Ovary (tissue), 9 donors: Measurements from ENCODE around the gene GADD45B. TPM values are rescaled to one million over a fixed set of nuclear protein-coding genes. Genes with fewer than 3 reads are reported as not detected.

Experiments used
- DNase-seq, 5 donors: peaks; one replicate each; pipeline ENCODE4 v3.0.0-alpha.2; 2019 to 2020
- H3K27ac ChIP-seq, 2 donors: fragments of 200-600 bp; one replicate each; pipeline versions ENCODE4 v1.5.1 to v1.8.0; 2019 to 2022
- H3K27me3 ChIP-seq: fragments of 200-600 bp; one replicate; pipeline ENCODE4 v1.8.0; 2022
- H3K36me3 ChIP-seq: fragments of 200-600 bp; sonication (generic); one replicate; pipeline ENCODE4 v1.5.1; 2019
- H3K4me1 ChIP-seq: one replicate; pipeline ENCODE4 v1.8.1; 2013; ENCODE audit warnings: mild to moderate bottlenecking, moderate library complexity; ENCODE audit not compliant: insufficient read depth
- H3K4me3 ChIP-seq: fragments of 200-600 bp; sonication (generic); one replicate; pipeline ENCODE4 v1.5.1; 2017
- H3K9me3 ChIP-seq, 2 donors: fragments of 200-600 bp in 1 of 2; sonication (generic) in 1 of 2; one replicate each; pipeline versions ENCODE4 v1.5.1 to v1.8.1; 2013 to 2019; ENCODE audit warnings: mild to moderate bottlenecking in 1 of 2, moderate library complexity in 1 of 2
- EP300 ChIP-seq: sonication (generic); formaldehyde crosslinking; IDR thresholded peaks from one replicate; pipeline ENCODE4 v1.6.1; 2017; ENCODE audit warnings: antibody characterized with exemption
- POLR2A ChIP-seq: fragments of 450-650 bp; IDR thresholded peaks from one replicate; pipeline ENCODE4 v1.6.1; 2017; ENCODE audit warnings: antibody characterized with exemption, mild to moderate bottlenecking, moderate library complexity
- WGBS, 3 donors: extraction: QIAGEN DNeasy Blood & Tissue Kit in 1 of 3; methylation state at CpG; one replicate each; pipeline versions ENCODE4 v1.1.5 to v1.1.7; 2013 to 2017; 5-methylcytosine and 5-hydroxymethylcytosine counted together
- intact Hi-C, 4 donors: fragments of 100-400 bp; cut with DNase I; formaldehyde crosslinking; loops; one replicate each; pipeline versions ENCODE4 v1.11.0 to v1.15.1; 2022 to 2023
- polyA plus RNA-seq, 2 donors: library from polyadenylated mRNA; stranded (reverse); fragments of 200-250 nt in 1 of 2; fragments of 350-450 nt in 1 of 2; fragmentation: Illumina TruSeq in 1 of 2; extraction: RNeasy Lipid Tissue Mini Kit (QIAGEN cat#74804) in 1 of 2; gene quantifications; one replicate each; pipeline ENCODE4 v1.2.3, GENCODE V29; 2013 to 2014
- total RNA-seq, 7 donors: library from RNA; depleted of rRNA in 2 of 7; stranded (reverse); fragments of >200 nt in 2 of 7; fragmentation: NEBNext Ultra II Directional in 3 of 7; extraction: Animal tissue kit (Norgen Biotek cat#: 25700) in 3 of 7; gene quantifications; one replicate each; pipeline versions ENCODE4 v1.1.0 to v1.2.4, GENCODE V29; 2016 to 2023
- TF ChIP-seq, protein P1 (sequence below), 3 donors: fragments of 450-650 bp in 2 of 3; fragments of 200-600 bp in 1 of 3; IDR thresholded peaks; one replicate each; pipeline versions ENCODE4 v1.5.1 to v1.8.0; 2016 to 2022; ENCODE audit warnings: antibody characterized with exemption in 3 of 3, mild to moderate bottlenecking in 1 of 3
- donor health status: DM: no; HTN: no; CAD: no; lungs with moderate emphysema.
- donor health status: DM: no; HTN: no; CAD: no.
- donor health status: Bipolar disorder and iron deficiency.
- donor health status: DM: yes; HTN: yes; CAD: no.
- donor health status: DM: no; HTN: no; CAD: no.
- donor health status: DM: yes; HTN: yes; CAD: no.

GADD45B gene
- total and polyA plus RNA-seq, 9 donors, result 17.8 to 414 (median 73.9) TPM

DNA sequence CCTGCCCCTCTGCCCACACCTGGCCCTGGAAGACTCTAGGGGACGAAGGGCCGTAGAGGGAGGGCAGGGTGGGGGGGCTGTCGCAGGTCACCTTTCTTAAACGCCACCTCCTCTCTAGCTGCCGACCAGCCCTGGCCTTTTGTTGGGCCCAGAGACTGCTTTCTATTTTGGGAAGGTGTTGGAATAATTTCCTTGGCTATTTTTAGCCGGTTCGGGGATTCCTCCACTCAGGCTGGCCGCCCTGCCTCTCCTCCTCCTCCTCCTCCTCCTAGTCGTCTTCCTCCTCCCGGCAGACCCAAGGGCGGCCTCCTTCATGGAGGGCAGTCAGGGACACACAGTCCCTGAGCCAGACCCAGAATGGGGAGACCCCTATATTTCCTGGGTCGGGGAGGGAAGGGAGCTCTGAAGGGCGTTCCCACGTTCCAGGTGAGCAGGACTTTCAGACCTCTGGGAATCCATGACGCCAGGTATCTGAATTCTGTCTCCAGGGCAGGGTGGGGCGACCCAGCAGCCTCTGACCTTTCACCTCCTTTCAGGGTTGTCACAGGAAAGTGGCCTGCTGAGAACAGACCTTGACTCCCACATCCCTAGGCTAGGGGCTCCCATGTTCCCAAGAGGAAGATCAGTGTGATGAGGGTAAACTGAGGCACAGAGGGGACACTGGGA lies 19.9 kb downstream of the GADD45B start:
- DNase-seq, result peak in 3 of 5 donors; percentile 46 to 48 (median 47)
- intact Hi-C loops, result loop anchor here in 1 of 4 donors (10.0 kb wide), 1 partner anchor 49 kb away; no protein-coding TSS in a partner anchor
- whole genome bisulfite sequencing, 3 donors, result 11 to 14% (median 13%) methylated on average over 16 of the region's 16 CpGs

DNA sequence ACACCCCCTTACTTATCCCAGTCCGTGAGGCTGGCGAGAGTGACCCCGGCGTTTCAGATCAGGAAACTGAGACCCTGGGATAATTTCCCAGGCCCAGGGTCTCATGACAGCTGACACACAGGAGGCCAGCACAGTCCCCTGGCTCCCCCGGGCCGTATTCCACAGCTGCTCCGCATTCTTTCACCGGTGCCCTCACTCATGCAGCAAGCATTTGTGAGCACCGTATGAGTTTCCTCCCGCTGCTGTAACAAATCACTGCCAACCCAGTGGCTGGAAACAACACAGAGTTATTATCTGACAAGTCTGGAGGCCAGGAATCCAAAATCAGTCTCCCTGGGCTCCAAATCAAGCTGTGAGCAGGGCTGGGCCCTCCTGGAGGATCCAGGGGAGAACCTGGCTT lies 21.3 kb downstream of the GADD45B start:
- intact Hi-C loops, result loop anchor here in 1 of 4 donors (10.0 kb wide), 1 partner anchor 48 kb away; no protein-coding TSS in a partner anchor

More for the DNA sequence above, 19.9 kb downstream of the GADD45B start:
- H3K36me3 ChIP-seq, result no peaks in the 10 kb centered on the region
- peaks cover 11% of the 10 kb centered on the region for H3K4me1 ChIP-seq
- H3K9me3 ChIP-seq, result no peaks in the 10 kb centered on the region
- TF ChIP-seq, protein P1, sequence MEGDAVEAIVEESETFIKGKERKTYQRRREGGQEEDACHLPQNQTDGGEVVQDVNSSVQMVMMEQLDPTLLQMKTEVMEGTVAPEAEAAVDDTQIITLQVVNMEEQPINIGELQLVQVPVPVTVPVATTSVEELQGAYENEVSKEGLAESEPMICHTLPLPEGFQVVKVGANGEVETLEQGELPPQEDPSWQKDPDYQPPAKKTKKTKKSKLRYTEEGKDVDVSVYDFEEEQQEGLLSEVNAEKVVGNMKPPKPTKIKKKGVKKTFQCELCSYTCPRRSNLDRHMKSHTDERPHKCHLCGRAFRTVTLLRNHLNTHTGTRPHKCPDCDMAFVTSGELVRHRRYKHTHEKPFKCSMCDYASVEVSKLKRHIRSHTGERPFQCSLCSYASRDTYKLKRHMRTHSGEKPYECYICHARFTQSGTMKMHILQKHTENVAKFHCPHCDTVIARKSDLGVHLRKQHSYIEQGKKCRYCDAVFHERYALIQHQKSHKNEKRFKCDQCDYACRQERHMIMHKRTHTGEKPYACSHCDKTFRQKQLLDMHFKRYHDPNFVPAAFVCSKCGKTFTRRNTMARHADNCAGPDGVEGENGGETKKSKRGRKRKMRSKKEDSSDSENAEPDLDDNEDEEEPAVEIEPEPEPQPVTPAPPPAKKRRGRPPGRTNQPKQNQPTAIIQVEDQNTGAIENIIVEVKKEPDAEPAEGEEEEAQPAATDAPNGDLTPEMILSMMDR (IDR thresholded peaks at IDR 0.05), result no peak
- TF ChIP-seq POLR2A (no peak), EP300 (no peak)
- H3K4me3 ChIP-seq, result peak overlapping the region; percentile 51
- peak overlapping the region in 1 of 2 donors; percentile 68 for H3K27ac ChIP-seq
- no peaks in the 10 kb centered on the region for H3K27me3 ChIP-seq

DNA sequence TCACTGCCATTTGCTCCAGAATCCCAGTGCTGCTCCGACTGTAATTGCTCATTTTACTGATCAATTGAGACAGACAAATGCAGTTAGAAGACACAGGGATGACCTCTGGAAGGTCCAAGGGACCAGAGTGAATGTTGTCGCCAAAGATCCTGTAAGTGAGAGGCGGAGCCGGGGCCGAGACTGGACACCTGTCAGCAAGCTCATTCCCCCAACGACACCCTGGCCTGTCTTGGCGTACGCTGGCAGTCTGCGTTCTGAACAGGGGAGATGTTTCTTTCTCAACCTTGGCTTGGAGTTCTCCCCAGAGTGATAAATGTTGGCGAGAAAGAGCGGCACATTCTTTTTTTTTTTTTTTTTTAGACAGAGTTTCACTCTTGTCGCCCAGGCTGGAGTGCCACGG lies 24.2 kb downstream of the GADD45B start:
- intact Hi-C loops, result no loop called here
- no peak for TF ChIP-seq POLR2A
- no peak for TF ChIP-seq EP300
- TF ChIP-seq, protein P1 (IDR thresholded peaks at IDR 0.05), result no peak
- Histone ChIP-seq H3K4me3 (no peak overlapping the region), H3K27ac (no peak overlapping the region), H3K27me3 (no peaks in the 10 kb centered on the region), H3K4me1 (peaks cover 8% of the 10 kb centered on the region), H3K36me3 (no peaks in the 10 kb centered on the region), H3K9me3 (no peaks in the 10 kb centered on the region)
- 82 to 87% (median 82%) methylated on average over 13 of the region's 13 CpGs for WGBS, 3 donors
- no peak for DNase-seq

More for the DNA sequence above, 21.3 kb downstream of the GADD45B start:
- H3K36me3 ChIP-seq, result no peaks in the 10 kb centered on the region
- no peaks in the 10 kb centered on the region for H3K9me3 ChIP-seq
- no peaks in the 10 kb centered on the region for H3K27me3 ChIP-seq
- peaks cover 11% of the 10 kb centered on the region for H3K4me1 ChIP-seq
- no peak for DNase-seq
- TF ChIP-seq EP300, result no peak
- TF ChIP-seq, protein P1 (IDR thresholded peaks at IDR 0.05), result no peak
- no peak for TF ChIP-seq POLR2A
- 83 to 85% (median 85%) methylated on average over 10 of the region's 10 CpGs for WGBS, 3 donors
- no peak overlapping the region for H3K4me3 ChIP-seq
- no peak overlapping the region for H3K27ac ChIP-seq

DNA sequence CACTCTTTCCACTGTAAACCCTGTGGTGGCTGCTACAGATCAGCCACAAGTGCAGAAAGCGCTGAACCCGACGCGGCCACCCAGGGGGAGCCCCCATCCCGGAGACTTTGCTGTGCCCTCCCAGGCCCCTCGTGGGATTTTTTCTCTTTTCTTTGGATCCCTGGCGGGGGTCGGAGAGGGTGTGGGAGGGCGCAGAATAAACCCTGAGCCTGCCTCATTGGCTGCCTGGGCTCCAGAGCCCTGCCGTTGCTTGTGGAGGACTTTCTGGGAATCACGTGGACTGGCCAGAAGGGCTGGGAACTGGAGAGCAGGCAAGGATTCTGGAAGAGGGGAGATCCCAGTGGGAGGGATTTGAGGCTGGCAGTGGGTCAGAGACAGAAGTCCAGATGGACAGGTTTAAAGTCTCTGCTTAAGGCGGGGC lies 24.9 kb downstream of the GADD45B start:
- peaks cover 3% of the 10 kb centered on the region for H3K4me1 ChIP-seq
- H3K4me3 ChIP-seq, result no peak overlapping the region
- no peaks in the 10 kb centered on the region for H3K36me3 ChIP-seq
- DNase-seq, result no peak
- H3K27me3 ChIP-seq, result no peaks in the 10 kb centered on the region
- TF ChIP-seq EP300 (no peak), POLR2A (no peak)
- TF ChIP-seq, protein P1 (IDR thresholded peaks at IDR 0.05), result no peak
- 44 to 50% (median 45%) methylated on average over 12 of the region's 12 CpGs for WGBS, 3 donors
- no peaks in the 10 kb centered on the region for H3K9me3 ChIP-seq
- H3K27ac ChIP-seq, result no peak overlapping the region
- intact Hi-C loops, result no loop called here
